IMR-90 (cell line): ENCODE results near the gene NINJ2.
"Not testable (repeated sequence)": the region's sequence is repeated elsewhere in the genome, so short reads cannot be mapped to it uniquely, and the experiment has no call there.

Experiments
- BHLHE40 ChIP-seq: fragments of 150-350 bp; IDR thresholded peaks from 2 replicates; pipeline ENCODE4 v1.6.1; 2016; ENCODE audit warnings: mild to moderate bottlenecking, low read depth, low read length
- CEBPB ChIP-seq: IDR thresholded peaks from 2 replicates; pipeline ENCODE4 v1.6.1; 2012; ENCODE audit warnings: low read depth, low read length, improper control_type of control experiment
- CHD1 ChIP-seq: IDR thresholded peaks from 2 replicates; pipeline ENCODE4 v1.6.1; 2012; ENCODE audit warnings: low read depth, low read length, improper control_type of control experiment
- FOS ChIP-seq: fragments of 150-350 bp; IDR thresholded peaks from 2 replicates; pipeline ENCODE4 v1.6.1; 2016; ENCODE audit warnings: low read depth, low read length
- POLR2A ChIP-seq: IDR thresholded peaks from 2 replicates; pipeline ENCODE4 v1.6.1; 2012; ENCODE audit warnings: mild to moderate bottlenecking, low read depth, low read length
- RAD21 ChIP-seq: IDR thresholded peaks from 2 replicates; pipeline ENCODE4 v1.6.1; 2012; ENCODE audit warnings: low read length, improper control_type of control experiment
- RFX5 ChIP-seq: IDR thresholded peaks from 2 replicates; pipeline ENCODE4 v1.8.0; 2012; ENCODE audit warnings: low read depth, mild to moderate bottlenecking, low read length, moderate library complexity
- TF ChIP-seq, protein P1 (sequence below): conservative IDR thresholded peaks from 2 replicates; pipeline ENCODE4 v1.5.1; 2012; ENCODE audit warnings: mild to moderate bottlenecking, low read depth, low read length, improper control_type of control experiment
- TF ChIP-seq, protein P2 (sequence below): fragments of 150-350 bp; IDR thresholded peaks from 2 replicates; pipeline ENCODE4 v1.6.1; 2017; ENCODE audit warnings: mild to moderate bottlenecking, antibody characterized with exemption, low read length, low read depth
- TF ChIP-seq, protein P3 (sequence below): fragments of 150-350 bp; IDR thresholded peaks from 2 replicates; pipeline ENCODE4 v1.6.1; 2016; ENCODE audit warnings: low read depth, mild to moderate bottlenecking, low read length, moderate library complexity, borderline replicate concordance

DNA sequence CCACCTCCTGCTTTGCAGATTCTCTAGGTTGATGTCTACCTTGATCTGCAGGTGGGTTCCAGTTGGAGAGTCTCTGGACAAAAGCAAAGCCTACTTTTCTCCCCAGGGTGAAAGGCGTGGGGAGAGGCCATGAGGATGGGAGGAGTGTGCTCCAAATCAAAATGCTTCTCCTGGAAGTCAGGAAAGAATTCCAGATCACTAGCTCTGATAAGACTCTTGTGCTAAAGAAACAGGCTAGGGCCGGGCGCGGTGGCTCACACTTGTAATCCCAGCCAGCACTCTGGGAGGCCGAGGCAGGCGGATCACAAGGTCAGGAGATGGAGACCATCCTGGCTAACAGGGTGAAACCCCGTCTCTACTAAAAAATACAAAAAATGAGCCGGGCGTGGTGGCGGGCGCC is 21.9 kb downstream of the NINJ2 start:
- TF ChIP-seq POLR2A, CHD1, CEBPB, RAD21, BHLHE40, FOS, RFX5: not testable (repeated sequence)
- TF ChIP-seq, protein P1, sequence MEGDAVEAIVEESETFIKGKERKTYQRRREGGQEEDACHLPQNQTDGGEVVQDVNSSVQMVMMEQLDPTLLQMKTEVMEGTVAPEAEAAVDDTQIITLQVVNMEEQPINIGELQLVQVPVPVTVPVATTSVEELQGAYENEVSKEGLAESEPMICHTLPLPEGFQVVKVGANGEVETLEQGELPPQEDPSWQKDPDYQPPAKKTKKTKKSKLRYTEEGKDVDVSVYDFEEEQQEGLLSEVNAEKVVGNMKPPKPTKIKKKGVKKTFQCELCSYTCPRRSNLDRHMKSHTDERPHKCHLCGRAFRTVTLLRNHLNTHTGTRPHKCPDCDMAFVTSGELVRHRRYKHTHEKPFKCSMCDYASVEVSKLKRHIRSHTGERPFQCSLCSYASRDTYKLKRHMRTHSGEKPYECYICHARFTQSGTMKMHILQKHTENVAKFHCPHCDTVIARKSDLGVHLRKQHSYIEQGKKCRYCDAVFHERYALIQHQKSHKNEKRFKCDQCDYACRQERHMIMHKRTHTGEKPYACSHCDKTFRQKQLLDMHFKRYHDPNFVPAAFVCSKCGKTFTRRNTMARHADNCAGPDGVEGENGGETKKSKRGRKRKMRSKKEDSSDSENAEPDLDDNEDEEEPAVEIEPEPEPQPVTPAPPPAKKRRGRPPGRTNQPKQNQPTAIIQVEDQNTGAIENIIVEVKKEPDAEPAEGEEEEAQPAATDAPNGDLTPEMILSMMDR = not testable (repeated sequence)
- TF ChIP-seq, protein P2, sequence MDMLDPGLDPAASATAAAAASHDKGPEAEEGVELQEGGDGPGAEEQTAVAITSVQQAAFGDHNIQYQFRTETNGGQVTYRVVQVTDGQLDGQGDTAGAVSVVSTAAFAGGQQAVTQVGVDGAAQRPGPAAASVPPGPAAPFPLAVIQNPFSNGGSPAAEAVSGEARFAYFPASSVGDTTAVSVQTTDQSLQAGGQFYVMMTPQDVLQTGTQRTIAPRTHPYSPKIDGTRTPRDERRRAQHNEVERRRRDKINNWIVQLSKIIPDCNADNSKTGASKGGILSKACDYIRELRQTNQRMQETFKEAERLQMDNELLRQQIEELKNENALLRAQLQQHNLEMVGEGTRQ = not testable (repeated sequence)
- TF ChIP-seq, protein P3, sequence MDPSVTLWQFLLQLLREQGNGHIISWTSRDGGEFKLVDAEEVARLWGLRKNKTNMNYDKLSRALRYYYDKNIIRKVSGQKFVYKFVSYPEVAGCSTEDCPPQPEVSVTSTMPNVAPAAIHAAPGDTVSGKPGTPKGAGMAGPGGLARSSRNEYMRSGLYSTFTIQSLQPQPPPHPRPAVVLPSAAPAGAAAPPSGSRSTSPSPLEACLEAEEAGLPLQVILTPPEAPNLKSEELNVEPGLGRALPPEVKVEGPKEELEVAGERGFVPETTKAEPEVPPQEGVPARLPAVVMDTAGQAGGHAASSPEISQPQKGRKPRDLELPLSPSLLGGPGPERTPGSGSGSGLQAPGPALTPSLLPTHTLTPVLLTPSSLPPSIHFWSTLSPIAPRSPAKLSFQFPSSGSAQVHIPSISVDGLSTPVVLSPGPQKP = not testable (repeated sequence)
